Body of pancreas (tissue), 4 donors: ENCODE measurements around the gene CATSPER4. TPM values are rescaled to one million over a fixed set of nuclear protein-coding genes. Genes with fewer than 3 reads are reported as not detected.

Experiments
- ATAC-seq: fragments of 150-250 bp; one replicate; pipeline ENCODE4 v1.9.1; 2016
- DNase-seq, 4 donors: peaks; one replicate each; pipeline ENCODE4 v3.0.0-alpha.2; 2019
- H3K27ac ChIP-seq, 4 donors: fragments of 200-600 bp; sonication (generic); 1 replicate in 3 of 4; 2 replicates in 1 of 4; pipeline versions ENCODE4 v1.5.1 to v1.6.1; 2016 to 2019; ENCODE audit warnings: mild to moderate bottlenecking in 1 of 4, mixed read lengths in 1 of 4, moderate library complexity in 1 of 4
- H3K27me3 ChIP-seq, 2 donors: fragments of 200-600 bp; sonication (generic); one replicate each; pipeline ENCODE4 v1.6.0; 2016; ENCODE audit warnings: mild to moderate bottlenecking in 1 of 2
- H3K36me3 ChIP-seq, 2 donors: fragments of 200-600 bp; sonication (generic); replicated peaks in 1 of 2; 2 replicates each; pipeline ENCODE4 v1.5.1; 2016; ENCODE audit warnings: low read depth in 2 of 2; ENCODE audit not compliant: insufficient read depth in 1 of 2
- H3K4me1 ChIP-seq: fragments of 200-600 bp; sonication (generic); one replicate; pipeline ENCODE4 v1.6.0; 2016
- H3K4me3 ChIP-seq, 2 donors: fragments of 200-600 bp; sonication (generic); 1 replicate in 1 of 2; 2 replicates in 1 of 2; pipeline ENCODE4 v1.5.1; 2016 to 2019
- H3K9me3 ChIP-seq, 3 donors: fragments of 200-600 bp; sonication (generic); 1 replicate in 2 of 3; 2 replicates in 1 of 3; pipeline ENCODE4 v1.5.1; 2016
- POLR2A ChIP-seq, 3 donors: fragments of 450-650 bp; IDR thresholded peaks; one replicate each; pipeline ENCODE4 v1.6.1; 2016; ENCODE audit warnings: antibody characterized with exemption in 3 of 3, mild to moderate bottlenecking in 2 of 3
- WGBS, 2 donors: methylation state at CpG; one replicate each; pipeline ENCODE4 v1.1.5; 2017; 5-methylcytosine and 5-hydroxymethylcytosine counted together
- intact Hi-C: fragments of 100-400 bp; cut with DNase I; formaldehyde crosslinking; loops from one replicate; pipeline ENCODE4 v1.15.1; 2023
- total RNA-seq, 2 donors: library from RNA; depleted of rRNA; stranded (reverse); fragments of >200 nt; gene quantifications; one replicate each; pipeline ENCODE4 v1.1.0, GENCODE V29; 2016
- TF ChIP-seq, protein P1 (sequence below), 7 experiments: fragments of 450-650 bp in 4 of 7; fragments of 200-600 bp in 3 of 7; sonication (generic) in 3 of 7; IDR thresholded peaks; one replicate each; pipeline ENCODE4 v1.5.1; 2016 to 2019; ENCODE audit warnings: antibody characterized with exemption in 7 of 7

CATSPER4 gene
- total RNA-seq, result not detected

DNA sequence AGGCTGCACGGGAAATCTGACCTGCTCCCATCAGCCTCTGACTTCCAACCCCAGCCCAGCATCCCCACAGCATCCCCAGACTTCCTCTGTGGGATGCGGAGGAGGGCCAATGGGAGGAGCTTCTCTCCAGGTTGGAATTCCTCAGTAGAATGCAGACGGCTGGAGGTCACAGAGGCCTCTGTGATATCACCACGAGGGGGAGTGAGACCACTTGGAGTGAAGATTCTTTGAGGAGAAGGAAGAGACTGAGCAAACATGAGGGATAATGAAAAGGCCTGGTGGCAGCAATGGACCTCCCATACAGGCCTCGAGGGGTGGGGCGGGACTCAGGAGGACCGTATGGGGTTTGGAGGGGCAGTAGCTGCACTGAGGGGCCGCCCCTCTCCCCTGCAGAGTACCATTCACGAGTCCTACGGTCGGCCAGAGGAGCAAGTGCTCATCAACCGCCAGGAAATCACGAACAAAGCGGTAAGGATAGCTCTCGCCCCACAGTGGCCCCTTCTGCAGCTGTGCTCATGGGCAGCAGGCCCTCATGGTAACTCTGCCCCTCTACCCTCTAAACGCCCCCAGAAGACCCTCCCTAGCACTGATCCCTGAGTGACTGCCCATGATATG, at the start of gene CATSPER4:
Gene CATSPER4, plus strand, starts transcription at position 230 of the 615 bp plus-strand sequence. Its CDS starts 26 bp downstream, at position 256.
- H3K4me1 ChIP-seq, result no peaks in the 10 kb centered on the region
- ATAC-seq, result no peak
- intact Hi-C loops, result no loop called here

DNA sequence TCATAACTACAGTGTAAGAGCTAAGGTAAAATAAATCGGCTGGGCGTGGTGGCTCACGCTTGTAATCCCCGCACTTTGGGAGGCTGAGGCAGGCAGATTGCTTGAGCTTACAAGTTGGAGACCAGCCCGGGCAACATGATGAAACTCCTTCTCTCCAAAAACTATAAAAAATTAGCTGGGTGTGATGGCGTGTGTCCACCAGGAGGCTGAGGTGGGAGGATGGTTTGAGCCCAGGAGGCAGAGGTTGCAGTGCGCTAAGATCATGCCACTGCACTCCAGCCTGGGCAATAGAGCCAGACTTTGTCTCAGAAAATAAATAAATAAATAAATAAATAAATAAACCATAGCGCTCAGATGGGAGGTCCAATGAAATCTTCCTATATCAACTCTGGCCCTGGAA, 48.2 kb upstream of the CATSPER4 start:
- Histone ChIP-seq H3K27ac (no peak overlapping the region), H3K27me3 (no peaks in the 10 kb centered on the region), H3K4me1 (peaks cover 6% of the 10 kb centered on the region), H3K4me3 (no peak overlapping the region), H3K9me3 (no peaks in the 10 kb centered on the region), H3K36me3 (no peaks in the 10 kb centered on the region)
- WGBS, 2 donors, result 86 to 87% methylated on average over 8 of the region's 8 CpGs
- intact Hi-C loops, result no loop called here
- ATAC-seq (no peak), DNase-seq (peak in 1 of 4 donors; percentile 4)
- TF ChIP-seq POLR2A (IDR thresholded peaks at IDR 0.05), result no peak
- TF ChIP-seq, protein P1, sequence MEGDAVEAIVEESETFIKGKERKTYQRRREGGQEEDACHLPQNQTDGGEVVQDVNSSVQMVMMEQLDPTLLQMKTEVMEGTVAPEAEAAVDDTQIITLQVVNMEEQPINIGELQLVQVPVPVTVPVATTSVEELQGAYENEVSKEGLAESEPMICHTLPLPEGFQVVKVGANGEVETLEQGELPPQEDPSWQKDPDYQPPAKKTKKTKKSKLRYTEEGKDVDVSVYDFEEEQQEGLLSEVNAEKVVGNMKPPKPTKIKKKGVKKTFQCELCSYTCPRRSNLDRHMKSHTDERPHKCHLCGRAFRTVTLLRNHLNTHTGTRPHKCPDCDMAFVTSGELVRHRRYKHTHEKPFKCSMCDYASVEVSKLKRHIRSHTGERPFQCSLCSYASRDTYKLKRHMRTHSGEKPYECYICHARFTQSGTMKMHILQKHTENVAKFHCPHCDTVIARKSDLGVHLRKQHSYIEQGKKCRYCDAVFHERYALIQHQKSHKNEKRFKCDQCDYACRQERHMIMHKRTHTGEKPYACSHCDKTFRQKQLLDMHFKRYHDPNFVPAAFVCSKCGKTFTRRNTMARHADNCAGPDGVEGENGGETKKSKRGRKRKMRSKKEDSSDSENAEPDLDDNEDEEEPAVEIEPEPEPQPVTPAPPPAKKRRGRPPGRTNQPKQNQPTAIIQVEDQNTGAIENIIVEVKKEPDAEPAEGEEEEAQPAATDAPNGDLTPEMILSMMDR (IDR thresholded peaks at IDR 0.05), result no peak

More for the DNA sequence above, at the start of gene CATSPER4:
- DNase-seq, result peak in 2 of 4 donors; percentile 11 to 33
- no peak within 1 kb of the TSS for H3K4me3 ChIP-seq
- H3K27ac ChIP-seq, result no peak within 1 kb of the TSS
- no peak for TF ChIP-seq POLR2A (IDR thresholded peaks at IDR 0.05)
- TF ChIP-seq, protein P1 (IDR thresholded peaks at IDR 0.05), result peak in 4 of 7 experiments; percentile 17 to 28 (median 21)
- no peaks in the 10 kb centered on the region for H3K27me3 ChIP-seq
- 56 to 57% methylated on average over 14 to 16 of the region's 16 CpGs for WGBS, 2 donors
- H3K9me3 ChIP-seq, result no peaks in the 10 kb centered on the region
- peaks cover 0 to 8% of the 10 kb centered on the region in 2 donors for H3K36me3 ChIP-seq

DNA sequence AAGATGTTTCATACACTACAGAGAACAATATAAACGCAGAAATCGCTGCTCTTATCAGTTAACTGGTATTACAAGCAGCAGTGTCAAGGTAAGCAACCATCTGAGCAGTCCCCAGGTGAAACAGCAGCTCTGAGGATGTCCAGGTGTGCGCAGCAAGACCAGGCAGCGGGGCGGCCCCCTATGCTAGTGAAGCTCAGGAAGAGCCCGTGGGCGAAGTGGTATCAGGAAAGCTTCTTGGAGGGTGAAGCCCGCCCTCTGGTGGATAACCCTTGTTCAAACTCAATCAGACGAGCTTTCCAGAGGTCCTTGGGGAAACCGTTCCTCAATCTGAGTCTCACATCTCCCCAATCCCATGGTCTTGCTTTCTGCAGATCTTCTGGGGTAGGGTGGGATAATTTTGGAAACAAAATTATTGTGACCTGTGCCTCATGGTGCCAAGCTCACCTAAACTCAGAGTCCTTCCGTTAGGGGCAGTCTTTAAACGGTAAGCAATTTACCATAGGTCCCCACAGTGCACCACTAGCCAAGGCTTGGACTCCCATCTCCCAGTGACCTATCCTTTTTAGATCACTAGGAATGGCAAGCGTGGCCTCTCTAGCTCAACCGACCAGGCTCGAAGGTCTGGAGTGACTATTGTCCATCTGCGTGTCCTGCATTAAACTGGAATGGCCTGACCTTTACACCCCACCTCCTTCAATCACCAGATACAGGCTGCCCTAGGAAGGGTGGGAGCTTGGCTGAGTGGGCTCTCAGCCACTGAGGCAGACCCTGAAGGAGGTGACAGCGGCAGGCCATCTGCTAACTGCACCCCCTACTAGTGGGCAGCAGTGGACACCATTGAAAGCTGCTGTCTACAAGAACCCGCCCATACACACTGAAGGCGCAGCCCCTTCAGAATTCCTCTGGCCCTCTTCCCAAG, 45.1 kb upstream of the CATSPER4 start:
- Histone ChIP-seq H3K27ac (no peak overlapping the region), H3K36me3 (no peaks in the 10 kb centered on the region), H3K4me1 (peaks cover 6% of the 10 kb centered on the region), H3K27me3 (no peaks in the 10 kb centered on the region), H3K4me3 (no peak overlapping the region), H3K9me3 (no peaks in the 10 kb centered on the region)
- intact Hi-C loops, result loop anchor here (5.0 kb wide), 1 partner anchor 43 kb away; no protein-coding TSS in a partner anchor
- ATAC-seq, result peak; percentile 95
- 10 to 28% methylated on average over 10 to 19 of the region's 19 CpGs for WGBS, 2 donors
- no peak for TF ChIP-seq POLR2A (IDR thresholded peaks at IDR 0.05)
- TF ChIP-seq, protein P1 (IDR thresholded peaks at IDR 0.05), result peak; percentile 48 to 90 (median 82)
- peak; percentile 88 to 92 (median 90) for DNase-seq

DNA sequence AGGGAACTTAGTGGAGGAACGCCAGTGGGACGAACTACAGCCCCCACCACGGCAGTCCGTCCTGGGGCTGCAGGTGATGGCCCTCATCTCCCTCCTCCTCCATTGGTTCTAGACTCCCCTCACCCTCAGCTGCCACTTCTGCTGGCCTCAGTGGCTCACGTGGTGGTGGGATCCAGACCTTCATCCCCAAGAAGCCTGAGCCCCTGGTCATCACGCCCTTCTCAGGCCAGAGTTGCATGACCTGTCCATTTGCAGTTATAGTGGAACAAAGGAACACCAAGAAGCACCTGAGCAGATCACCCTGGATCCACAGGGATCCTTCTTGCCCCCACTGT, 44.5 kb upstream of the CATSPER4 start:
- ATAC-seq (no peak), DNase-seq (no peak)
- Histone ChIP-seq H3K27me3 (no peaks in the 10 kb centered on the region), H3K36me3 (no peaks in the 10 kb centered on the region), H3K4me3 (no peak overlapping the region), H3K9me3 (no peaks in the 10 kb centered on the region), H3K27ac (no peak overlapping the region), H3K4me1 (peaks cover 6% of the 10 kb centered on the region)
- WGBS, 2 donors, result 30 to 41% methylated on average over 3 to 6 of the region's 6 CpGs
- TF ChIP-seq POLR2A (IDR thresholded peaks at IDR 0.05), result no peak
- intact Hi-C loops, result loop anchor here (5.0 kb wide), 1 partner anchor 44 kb away; no protein-coding TSS in a partner anchor

DNA sequence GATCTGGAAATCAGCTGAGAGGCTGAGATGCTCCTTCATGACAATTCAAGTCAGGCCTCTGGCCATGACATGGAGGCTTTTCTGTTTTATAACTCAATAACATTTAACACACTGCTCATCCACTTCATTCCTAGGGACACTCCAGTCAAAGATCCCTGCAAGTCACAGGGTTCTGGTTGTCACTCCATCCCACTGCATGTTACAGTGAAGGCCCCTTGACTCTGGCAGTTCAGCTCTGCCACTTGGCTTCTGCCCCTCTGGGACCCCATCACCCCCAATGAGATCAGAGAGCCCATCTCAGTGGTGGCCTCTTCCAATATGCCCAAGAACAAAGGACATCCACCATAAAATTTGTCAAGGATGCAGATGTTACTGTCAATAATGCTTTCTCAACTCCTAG, 41.5 kb upstream of the CATSPER4 start:
- TF ChIP-seq POLR2A (IDR thresholded peaks at IDR 0.05), result no peak
- TF ChIP-seq, protein P1 (IDR thresholded peaks at IDR 0.05), result no peak
- intact Hi-C loops, result loop anchor here (5.0 kb wide), 1 partner anchor 47 kb away; no protein-coding TSS in a partner anchor

More for the DNA sequence above, 41.5 kb upstream of the CATSPER4 start:
- no peaks in the 10 kb centered on the region for H3K27me3 ChIP-seq
- H3K4me3 ChIP-seq, result no peak overlapping the region
- no peak for ATAC-seq
- no peaks in the 10 kb centered on the region for H3K36me3 ChIP-seq
- no peak for DNase-seq
- peaks cover 6% of the 10 kb centered on the region for H3K4me1 ChIP-seq
- no peaks in the 10 kb centered on the region for H3K9me3 ChIP-seq
- no peak overlapping the region for H3K27ac ChIP-seq
